ENCODE results near the gene PAX7. TPM values are rescaled to one million over a fixed set of nuclear protein-coding genes. Genes with fewer than 3 reads are reported as not detected.

PAX7 gene
- total RNA-seq, 2 donors from 2014 or later: not detected

DNA sequence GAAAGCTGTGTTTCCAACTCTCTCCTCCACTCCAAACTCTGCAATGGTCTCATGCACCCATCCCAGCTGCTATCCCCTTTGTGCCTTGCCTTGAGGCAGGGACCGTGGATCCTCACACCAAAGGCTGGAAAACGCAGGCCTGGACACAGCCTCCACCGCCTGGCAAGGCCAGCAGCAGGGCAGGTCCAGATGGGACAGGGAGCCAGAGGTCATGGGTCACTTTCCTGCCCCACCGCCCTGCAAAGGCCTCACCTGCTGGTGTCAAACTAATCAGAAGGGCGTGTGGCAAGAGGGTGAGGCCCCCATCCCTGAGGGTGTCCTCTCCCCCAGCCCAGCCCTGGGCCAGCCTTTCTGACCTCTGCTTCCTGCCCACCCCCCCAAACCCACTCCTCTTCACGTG lies 106.3 kb downstream of the PAX7 start:
- TF ChIP-seq, protein P1, sequence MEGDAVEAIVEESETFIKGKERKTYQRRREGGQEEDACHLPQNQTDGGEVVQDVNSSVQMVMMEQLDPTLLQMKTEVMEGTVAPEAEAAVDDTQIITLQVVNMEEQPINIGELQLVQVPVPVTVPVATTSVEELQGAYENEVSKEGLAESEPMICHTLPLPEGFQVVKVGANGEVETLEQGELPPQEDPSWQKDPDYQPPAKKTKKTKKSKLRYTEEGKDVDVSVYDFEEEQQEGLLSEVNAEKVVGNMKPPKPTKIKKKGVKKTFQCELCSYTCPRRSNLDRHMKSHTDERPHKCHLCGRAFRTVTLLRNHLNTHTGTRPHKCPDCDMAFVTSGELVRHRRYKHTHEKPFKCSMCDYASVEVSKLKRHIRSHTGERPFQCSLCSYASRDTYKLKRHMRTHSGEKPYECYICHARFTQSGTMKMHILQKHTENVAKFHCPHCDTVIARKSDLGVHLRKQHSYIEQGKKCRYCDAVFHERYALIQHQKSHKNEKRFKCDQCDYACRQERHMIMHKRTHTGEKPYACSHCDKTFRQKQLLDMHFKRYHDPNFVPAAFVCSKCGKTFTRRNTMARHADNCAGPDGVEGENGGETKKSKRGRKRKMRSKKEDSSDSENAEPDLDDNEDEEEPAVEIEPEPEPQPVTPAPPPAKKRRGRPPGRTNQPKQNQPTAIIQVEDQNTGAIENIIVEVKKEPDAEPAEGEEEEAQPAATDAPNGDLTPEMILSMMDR (IDR thresholded peaks at IDR 0.05): no peak
- intact Hi-C loops (cut with DNase I): no loop called here
- no peak for DNase-seq
- Histone ChIP-seq H3K4me3 (no peak overlapping the region), H3K4me1 (no peaks in the 10 kb centered on the region), H3K36me3 (no peaks in the 10 kb centered on the region), H3K27me3 (no peaks in the 10 kb centered on the region), H3K9me3 (no peaks in the 10 kb centered on the region), H3K9ac (ENCODE audit: low read depth in 2 of 2, low read length in 2 of 2) (no peak overlapping the region), H3K27ac (no peak overlapping the region)

DNA sequence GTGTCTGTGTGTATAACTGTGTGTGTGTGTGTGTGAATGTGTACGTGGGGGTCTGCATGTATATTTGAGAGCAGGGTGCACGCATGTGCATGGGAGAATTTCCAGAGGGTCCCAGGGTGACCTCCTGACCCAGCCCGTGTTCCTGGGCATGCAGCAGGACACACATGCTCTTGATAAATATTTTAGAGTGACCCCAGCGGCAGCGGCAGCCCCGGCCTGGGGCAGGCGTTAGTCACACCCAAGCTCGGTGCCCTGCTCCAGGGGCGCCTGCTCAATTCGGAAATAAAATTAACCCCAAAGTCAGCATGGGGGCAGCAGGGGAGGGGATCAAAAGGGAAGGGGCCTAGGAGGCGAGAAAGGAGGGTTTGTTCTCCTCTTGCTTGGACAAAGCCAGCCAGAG lies 107.5 kb downstream of the PAX7 start:
- Histone ChIP-seq H3K4me1 (no peaks in the 10 kb centered on the region), H3K9me3 (no peaks in the 10 kb centered on the region), H3K27me3 (no peaks in the 10 kb centered on the region), H3K4me3 (no peak overlapping the region), H3K9ac (ENCODE audit: low read depth in 2 of 2, low read length in 2 of 2) (no peak overlapping the region), H3K36me3 (no peaks in the 10 kb centered on the region), H3K27ac (no peak overlapping the region)
- intact Hi-C loops (cut with DNase I): no loop called here
- TF ChIP-seq, protein P1 (IDR thresholded peaks at IDR 0.05): no peak
- DNase-seq: no peak

DNA sequence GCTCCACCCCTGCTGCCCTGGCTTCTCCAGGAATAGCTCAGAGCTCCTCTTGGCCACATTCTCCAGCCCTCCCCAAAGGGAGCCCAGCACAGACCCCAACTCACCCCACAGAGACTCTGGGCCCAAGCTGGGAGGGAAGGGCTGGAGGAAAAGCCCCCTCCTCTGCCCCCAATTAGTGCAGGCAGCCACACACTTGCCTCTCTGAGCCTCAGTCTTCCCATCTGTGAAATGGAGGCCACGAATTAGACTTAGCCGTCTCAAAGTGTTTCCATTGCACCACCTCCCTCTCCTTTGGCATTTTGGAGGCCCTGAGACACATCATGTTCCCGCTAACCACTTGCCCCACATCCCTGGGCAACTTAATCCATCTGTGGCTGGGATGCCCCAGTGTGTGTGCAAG lies 108.0 kb downstream of the PAX7 start:
- DNase-seq: no peak
- TF ChIP-seq, protein P1 (IDR thresholded peaks at IDR 0.05): no peak
- intact Hi-C loops (cut with DNase I): no loop called here
- Histone ChIP-seq H3K27ac (no peak overlapping the region), H3K9ac (ENCODE audit: low read depth in 2 of 2, low read length in 2 of 2) (no peak overlapping the region), H3K9me3 (no peaks in the 10 kb centered on the region), H3K27me3 (no peaks in the 10 kb centered on the region), H3K36me3 (no peaks in the 10 kb centered on the region), H3K4me1 (no peaks in the 10 kb centered on the region), H3K4me3 (no peak overlapping the region)

DNA sequence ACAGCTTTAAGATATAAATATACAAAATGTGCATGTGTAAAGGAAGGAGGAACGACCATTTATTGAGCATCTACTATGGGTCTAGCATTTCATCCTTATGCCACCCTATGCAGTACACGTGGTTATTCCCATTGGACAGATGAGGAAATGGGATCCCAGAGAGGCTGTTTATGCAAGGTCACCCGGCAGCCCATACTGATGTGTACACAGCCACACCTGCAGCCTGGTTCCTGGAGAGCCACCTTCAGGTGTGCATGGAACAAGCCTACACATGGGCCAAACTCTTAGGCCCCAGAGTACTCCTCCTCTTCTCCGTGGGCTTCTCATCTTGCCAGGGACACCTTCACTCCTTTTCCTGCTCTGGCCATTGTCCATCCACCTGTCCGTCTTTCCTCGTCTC lies 108.8 kb downstream of the PAX7 start:
- peak; percentile 22 for DNase-seq
- H3K27ac ChIP-seq: no peak overlapping the region
- no peaks in the 10 kb centered on the region for H3K9me3 ChIP-seq
- no peaks in the 10 kb centered on the region for H3K27me3 ChIP-seq
- TF ChIP-seq, protein P1 (IDR thresholded peaks at IDR 0.05): no peak
- no peaks in the 10 kb centered on the region for H3K36me3 ChIP-seq
- intact Hi-C loops (cut with DNase I): no loop called here
- H3K4me3 ChIP-seq: no peak overlapping the region
- H3K4me1 ChIP-seq: no peaks in the 10 kb centered on the region
- H3K9ac ChIP-seq (ENCODE audit: low read depth in 2 of 2, low read length in 2 of 2): no peak overlapping the region

DNA sequence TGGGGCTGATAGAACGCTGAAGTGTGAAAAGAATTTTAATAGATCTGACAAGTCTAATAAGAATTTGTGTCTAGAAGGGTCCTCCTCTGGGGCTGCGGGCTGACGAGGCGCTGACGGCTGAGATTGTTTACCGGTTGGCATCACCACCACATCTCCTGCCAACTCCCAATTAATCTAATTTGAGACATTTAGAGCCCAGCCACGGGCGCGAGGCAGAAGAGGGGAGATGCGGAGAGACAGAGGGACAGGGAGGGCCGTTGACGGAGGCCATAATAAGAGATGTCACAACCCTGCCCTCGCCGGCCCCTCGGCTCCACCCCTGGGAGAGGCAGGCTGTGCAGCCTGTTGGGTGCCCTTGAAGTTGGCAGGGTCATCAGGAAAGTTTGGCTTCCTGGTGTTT lies 109.3 kb downstream of the PAX7 start:
- Histone ChIP-seq H3K9ac (ENCODE audit: low read depth in 2 of 2, low read length in 2 of 2) (no peak overlapping the region), H3K36me3 (no peaks in the 10 kb centered on the region), H3K4me1 (no peaks in the 10 kb centered on the region), H3K9me3 (no peaks in the 10 kb centered on the region), H3K4me3 (no peak overlapping the region), H3K27me3 (no peaks in the 10 kb centered on the region), H3K27ac (no peak overlapping the region)
- no peak for DNase-seq
- TF ChIP-seq, protein P1 (IDR thresholded peaks at IDR 0.05): no peak
- intact Hi-C loops (cut with DNase I): no loop called here

DNA sequence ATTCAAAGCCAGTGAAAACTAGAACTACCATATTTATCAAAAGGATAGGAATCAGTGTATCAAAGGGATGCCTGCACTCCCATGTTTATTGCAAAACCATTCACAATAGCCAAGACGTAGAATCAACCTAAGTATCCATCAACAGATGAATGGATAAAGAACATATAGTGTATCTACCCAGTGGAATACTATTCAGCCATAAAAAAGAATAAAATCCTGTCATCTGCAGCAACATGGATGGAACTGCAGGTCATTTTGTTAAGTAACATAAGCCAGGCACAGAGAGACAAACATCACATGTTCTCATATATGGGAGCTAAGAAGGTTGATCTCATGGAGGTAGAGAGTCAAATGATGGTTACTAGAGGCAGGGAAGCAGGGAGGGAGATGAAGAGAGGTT lies 110.0 kb downstream of the PAX7 start:
- no peak for DNase-seq
- H3K36me3 ChIP-seq: no peaks in the 10 kb centered on the region
- no peak overlapping the region for H3K4me3 ChIP-seq
- TF ChIP-seq, protein P1 (IDR thresholded peaks at IDR 0.05): no peak
- no peak overlapping the region for H3K9ac ChIP-seq (ENCODE audit: low read depth in 2 of 2, low read length in 2 of 2)
- H3K4me1 ChIP-seq: no peaks in the 10 kb centered on the region
- intact Hi-C loops (cut with DNase I): no loop called here
- no peaks in the 10 kb centered on the region for H3K9me3 ChIP-seq
- H3K27me3 ChIP-seq: no peaks in the 10 kb centered on the region
- H3K27ac ChIP-seq: no peak overlapping the region

All from colonic mucosa (tissue), 4 donors.